ENCODE results near the gene FLAD1.

FLAD1 gene

DNA sequence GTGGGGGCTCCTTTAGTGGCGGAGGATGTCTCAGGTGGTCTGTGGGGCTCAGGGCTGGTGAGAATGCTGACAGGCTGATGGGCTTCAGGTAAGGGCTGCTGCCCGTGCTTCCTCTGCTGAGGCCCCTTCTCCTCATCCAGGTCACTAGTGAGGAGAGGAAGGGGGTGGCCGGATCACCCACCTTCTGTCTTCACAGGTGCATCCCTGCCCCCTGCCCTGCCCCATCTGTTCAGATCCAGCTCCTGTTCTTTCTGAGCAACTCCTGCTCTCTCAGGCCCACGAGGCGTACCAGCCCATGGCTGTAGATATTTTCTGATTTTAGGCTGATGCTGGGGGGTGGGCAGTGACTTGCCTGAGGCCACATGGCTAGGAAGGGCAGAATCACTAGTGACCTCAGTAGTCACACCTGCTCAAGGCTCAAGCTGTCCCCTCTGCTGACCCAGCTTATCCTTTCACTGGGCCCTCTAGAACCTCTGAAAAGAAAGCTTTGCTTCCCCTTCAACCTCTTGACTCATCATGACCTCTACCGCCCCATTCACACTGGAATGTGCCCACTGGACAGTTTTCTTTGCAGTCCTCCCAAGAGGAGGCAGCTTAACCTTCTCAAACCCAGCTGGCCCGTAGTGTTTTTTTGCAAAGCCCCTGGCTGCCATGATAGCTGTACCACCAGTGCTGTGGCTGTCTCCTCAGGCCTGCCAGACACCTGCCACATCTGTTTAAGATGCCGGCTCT, 35.6 kb downstream of the FLAD1 start:
- DNase-seq = no peak

DNA sequence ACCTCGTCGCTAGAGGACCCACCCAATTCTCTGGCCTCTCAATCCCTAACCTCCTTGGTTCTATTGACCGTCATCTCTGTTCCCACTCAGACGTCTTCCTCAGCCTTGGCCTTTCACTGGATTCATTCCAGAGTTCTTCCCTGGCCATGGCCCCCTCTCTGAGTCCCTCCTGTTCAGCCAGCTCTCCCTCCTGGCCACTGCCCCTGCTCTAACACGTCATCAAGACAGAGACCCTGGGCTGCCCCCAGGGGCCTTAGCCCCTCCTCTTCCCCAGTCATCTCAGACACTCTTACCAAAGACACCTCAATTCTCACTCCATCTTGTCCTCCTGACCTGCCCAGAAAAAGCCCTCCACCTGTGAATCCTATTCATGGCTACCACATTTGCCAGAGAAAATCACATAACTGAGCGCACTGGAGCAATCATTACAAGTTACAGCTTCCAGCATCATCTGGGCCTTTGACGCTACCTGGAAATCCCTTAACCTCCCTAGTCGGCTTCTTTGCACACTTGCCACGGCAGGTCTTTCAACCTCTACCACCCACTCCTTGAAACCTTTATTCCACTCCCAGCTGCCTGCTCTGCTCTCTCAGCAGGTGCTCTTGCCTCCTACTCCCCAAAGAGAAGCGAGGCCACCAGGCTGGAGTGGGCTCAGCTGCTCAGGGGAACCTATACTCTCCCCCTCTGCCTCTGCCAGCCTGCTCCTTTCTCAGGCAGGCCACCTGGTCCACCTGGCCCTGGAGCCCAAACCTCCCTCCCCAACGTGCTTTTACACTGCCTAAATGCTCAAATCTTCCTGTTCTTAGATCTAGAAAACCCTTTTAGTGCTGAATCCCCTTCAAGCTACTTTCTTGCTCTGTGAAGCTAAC, 36.5 kb downstream of the FLAD1 start:
- no peak for DNase-seq

DNA sequence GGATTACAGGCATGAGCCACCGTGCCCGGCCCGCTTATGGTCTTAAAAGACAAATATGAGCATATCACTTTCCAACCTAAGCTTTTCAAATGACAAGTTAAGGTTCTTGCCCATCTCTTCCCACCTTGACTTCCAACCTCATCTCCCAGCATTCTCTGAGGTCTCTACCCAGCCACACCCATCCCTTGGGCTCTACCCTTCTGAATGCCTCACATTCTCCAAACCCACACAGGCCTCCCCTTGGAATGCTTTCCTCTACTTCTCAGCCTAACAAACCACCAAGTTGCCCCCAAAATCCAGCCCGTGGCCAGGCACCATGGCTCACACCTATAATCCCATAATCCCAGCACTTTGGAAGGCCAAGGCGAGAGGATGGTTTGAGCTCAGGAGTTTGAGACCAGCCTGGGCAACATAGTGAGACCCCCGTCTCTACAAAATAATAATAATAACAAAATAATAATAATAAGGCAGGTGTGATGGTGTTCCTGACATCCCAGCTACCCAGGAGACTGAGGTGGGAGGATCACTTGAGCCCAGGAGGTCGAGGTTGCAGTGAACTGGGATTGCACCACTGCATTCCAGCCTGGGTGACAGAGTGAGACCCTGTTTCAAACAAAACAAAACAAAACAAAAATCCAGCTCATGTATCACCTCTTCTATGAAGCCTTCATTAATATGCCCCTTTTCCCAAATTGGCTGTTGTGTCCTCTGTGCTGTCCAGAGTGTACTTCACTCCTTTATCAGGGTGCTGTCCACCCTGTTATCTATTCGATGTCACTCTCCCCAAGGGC, 39.2 kb downstream of the FLAD1 start:
- no peak for DNase-seq

DNA sequence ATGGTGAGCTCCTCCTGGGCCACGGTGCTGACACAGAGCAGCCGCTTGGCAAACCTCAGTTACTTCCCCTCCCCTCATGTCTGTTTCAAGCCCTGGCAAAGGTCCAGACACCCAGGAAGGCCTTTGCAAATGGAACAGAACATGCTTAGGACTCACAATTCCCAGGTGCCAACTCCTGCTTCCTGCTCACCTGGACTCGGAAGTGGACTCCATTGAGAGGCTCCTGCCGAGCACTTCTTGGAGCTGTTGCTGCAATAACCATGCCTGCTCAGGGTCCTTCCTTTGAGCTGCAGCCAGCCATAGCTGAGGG, 39.7 kb downstream of the FLAD1 start:
- DNase-seq = no peak

DNA sequence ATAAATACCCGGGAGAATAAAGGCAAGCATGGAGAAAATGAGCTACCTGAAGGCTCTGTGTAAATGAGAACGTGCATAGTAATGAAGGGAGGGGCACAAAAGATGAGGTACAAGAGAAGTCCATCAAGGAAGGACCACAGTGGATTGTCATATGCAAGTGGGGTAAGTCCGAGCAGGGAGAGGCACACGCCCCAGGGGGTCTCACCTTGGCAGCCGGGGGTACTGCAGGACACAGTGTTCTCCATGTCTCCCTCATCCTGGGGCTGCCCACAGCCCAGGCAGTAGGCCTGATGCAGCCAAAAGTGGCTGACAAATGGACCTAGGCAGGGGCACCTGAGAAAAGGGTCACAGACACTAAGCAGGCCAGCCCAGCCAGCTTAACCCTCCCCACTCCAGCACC, 40.5 kb downstream of the FLAD1 start:
- no peak for DNase-seq

DNA sequence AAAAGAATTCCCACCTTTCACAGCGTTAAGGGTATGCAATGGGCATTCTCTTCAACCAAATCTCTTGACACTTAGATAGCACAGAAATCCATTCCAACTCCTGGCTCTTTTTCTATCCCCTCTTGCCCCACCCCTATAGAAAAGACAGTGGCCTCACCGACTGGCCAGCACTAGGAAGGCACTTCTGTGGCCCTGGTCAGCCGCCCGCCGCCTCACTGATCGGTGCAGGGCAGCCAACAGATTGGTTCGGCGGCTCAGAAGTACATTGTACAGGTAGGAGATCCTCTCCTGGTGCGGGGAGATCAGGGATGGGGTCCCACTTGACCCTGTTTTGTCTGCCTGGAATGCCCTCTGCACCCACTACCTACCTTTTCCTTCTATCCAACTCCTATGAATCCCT, 41.2 kb downstream of the FLAD1 start:
- no peak for DNase-seq

DNA sequence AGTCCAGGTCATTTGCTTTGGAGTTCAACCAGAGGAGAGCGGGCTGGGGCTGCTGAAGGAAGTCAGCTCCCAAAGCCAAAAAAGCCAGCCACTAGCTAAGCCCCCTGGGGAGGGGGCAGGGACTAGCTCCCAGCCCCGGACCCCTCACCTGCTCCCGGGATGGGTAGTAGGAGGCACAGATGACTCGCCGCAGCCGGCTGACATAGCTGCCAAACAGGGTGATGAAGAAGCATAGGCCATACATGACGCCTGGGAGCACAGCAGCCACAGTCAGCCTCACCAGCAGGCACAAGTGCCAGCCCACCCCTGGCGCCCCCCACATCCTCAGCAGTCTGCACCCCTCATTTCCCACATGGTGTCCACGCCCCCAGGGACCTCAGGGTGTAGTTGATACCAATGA, 43.0 kb downstream of the FLAD1 start:
- no peak for DNase-seq

DNA sequence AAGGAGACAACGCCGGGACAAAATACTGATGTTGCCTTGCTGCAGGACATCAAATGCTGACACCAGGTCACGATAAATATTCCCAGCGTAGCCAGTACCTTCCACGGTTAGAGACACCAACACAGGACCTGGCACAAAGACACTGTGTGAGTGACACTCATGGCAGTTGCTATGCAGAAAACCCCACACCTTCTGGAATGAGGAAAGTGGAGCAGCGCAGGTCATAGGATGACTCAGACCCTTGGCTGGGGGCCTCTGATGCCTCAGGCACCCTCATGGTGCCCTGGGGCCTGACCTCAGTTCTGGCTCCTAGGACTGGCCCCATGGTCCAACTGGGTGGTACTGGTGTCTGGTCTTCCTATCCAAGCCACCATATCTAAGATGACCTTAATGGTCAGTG, 43.4 kb downstream of the FLAD1 start:
- no peak for DNase-seq

DNA sequence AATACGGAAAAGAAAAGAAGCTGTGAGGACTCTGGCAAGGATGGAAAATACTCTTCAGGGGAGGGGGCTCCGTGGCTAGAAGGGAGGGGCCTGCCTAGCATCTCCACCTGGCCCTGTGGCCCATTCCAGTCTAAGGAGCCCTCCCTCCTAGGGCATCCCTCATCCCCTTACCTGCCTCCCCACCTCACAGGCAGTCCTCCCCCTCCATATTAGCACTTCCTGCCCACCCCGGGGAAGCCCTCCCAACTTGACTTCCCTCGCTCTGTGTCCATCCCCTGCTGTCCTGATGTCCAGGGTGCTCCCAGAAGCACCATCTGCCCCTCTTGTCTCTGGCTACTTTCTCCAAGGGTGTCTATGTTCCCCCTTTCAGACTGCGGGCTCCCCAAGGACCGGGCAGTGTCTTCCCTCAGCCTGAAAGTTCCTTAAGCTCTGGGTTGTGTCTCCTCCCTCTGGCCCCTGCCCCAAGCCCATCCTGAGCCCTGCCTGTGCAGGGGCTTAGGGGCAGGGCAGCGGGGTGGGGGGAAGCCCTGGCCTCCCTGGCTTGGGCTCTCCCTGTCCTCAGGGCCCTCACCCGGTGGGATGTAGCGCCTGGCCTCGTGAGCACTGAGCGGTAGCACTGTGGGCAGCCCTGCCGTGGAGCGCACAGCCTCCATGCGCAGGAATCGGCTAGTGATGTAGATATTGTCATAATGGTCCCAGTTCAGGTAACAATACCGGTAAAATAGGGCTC, 46.5 kb downstream of the FLAD1 start:
- DNase-seq = no peak

DNA sequence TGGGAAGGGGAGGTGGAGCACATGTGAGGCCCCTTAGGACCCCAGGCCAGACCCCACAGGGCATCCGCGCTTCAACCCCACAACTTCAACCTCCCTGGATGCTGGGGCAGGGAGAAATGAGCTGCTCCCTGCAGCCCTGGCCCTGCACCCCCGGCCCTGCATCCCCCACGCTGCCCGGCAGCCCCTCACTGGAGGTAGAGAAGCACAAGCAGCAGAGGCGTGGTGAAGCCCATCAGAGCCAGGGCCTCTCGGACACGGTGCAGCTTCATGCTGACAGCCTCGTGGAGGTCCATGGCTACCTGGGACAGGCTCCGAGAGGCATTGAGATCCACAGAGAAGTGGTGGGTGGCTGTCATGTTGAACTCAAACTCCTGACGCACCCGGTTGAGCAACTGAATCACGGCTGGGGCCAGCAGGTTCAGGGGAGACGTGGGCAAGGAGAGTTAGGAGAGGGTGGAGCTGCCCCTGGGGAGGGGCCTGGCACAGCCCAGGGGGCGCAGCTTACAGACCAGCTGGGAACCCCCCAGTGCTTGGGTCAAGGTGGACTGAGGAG, 47.2 kb downstream of the FLAD1 start:
- DNase-seq = no peak

DNA sequence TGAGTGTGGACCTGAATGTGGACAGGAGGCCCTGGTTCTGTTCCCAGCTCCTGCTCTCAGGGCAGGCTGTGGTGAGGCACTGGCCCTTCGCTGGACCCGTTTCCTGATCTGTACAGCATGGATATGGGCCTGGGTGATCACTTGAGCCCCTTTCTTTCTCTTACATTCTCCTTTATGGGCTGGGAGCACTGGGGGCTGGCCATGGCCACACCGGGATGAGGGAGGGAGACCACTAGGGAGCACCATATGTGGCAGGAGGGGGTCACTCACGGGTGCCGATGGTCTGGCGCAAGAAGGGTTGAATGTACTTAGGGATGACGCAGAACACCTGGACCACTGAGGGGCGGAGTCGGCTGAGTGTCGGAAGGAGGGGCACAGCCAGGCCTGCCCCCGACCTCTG, 47.8 kb downstream of the FLAD1 start:
- DNase-seq = no peak

DNA sequence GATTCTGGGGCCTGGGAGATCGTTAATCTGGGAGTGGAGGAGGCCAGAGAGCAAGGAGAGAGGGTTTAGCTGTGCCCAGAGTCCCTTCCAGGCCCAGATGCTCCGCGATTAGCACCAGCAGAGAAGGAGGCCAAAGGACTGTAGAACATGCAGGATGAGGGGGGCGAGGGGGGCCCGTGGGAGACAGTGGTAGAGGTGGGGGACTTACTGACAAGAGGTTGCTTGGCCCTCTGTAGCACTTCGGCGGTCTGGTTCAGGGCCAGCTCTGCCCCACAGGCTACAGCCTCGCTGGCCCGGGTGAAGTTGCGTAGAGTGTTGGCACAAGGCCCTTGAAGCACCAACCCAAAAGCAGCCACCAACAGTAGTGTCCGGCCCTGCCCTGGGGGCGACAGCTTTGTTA, 49.7 kb downstream of the FLAD1 start:
- no peak for DNase-seq

DNA sequence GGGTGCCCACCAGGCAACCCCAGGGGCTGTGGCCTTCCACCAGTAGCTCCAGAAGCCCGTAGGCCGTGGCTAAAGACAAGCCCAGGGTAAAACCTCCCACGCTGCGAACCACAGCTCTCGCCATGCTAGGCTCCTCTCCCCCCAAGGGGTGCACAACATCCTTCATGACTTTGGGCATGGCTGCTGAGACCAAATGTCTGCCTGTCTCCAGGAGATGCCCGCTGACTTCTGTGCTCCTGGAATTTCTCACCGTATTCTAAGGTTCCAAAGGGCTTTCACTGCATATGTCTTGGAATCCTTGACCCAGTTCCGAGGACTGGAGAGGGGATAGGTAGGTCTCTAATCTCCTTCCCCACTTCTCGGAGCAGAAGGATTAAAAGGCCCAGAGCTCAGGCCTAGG, 50.4 kb downstream of the FLAD1 start, which contains the start of the genes DCST1 and DCST2:
Gene DCST1 (plus strand): TSS at position 301 of the 400 bp plus-strand sequence. CDS start 213 bp downstream, outside the sequence.
Gene DCST2 (minus strand): TSS at position 258 of the 400 bp plus-strand sequence. CDS start 80 bp downstream, at position 178.
- no peak for DNase-seq

DNA sequence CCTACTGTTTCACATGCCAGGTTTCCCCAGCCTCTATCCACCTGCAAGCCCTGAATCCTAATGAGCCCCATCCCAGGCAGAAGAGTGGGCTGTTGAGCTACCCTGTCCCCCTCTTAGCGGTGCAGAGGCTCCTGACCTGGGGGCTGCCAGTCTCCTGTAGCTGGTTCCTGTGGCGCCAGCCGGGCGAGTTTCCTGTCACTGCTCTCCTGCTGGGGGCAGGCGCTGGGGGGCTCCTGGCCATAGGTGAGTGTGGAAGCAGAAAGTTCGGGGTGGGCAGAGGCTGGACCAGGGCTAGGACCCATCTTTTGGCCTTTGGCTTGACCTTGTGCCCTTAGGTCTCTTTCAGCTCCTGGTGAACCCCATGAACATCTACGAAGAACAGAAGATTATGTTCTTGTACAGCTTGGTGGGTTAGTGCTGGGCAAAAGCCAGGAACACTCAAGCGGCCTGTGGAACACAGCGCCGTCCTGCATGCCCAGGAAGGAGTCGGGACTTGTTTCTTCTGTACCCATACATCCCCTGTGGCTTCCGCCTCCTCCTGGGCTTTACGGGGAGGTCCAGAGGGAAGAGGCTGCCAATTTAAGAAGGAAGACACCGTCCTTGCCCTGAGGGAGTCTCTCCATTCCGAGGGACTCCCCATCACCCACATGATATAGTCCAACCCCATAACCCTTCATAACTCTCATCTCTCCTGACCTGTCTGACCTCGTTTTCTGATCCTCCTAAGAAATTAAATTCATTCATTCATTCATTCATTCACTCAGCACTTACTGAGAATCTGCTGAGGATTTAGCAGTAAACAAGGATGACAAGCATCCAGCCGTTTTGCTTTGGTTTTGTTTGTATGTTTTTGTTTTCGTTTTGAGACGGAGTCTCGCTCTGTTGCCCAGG, 51.4 kb downstream of the FLAD1 start:
- DNase-seq = no peak

DNA sequence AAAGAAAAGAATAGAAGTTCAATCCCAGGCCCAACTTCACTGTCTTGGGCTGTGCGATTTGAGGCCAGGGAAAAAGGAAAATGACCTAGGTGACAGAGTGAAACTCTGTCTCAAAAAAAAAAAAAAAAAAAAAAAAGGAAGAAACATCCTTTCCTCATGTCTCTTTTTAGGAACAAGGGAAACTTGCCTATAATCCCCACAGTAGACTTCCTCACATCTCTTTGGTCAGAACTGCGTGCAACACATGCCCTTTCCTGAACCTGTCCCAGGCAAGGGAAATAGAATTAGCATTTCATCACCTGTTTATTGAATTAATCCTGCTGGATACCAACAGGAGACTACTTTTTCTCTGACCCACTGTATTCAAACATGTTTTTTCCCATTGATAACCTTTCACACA, 52.8 kb downstream of the FLAD1 start:
- no peak for DNase-seq

DNA sequence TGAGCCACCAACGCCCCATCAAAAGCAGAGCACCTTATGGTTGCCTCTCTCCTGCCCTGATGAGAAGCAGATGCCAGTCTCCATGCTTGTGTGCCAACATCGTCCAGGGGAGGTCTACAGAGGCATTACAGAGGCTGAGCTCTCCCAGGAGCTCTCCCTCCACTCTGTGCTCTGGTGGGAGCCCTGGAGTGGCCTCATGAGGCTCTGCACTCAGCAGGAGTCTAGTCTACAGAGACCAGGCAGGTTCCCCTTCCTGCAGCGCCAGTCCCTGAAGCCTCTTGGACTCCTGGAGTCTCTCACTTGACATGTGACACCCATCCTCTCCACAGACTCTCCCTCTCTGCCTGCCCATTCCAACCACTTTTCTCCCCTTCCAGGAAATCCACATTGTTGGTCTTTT, 53.9 kb downstream of the FLAD1 start:
- no peak for DNase-seq

DNA sequence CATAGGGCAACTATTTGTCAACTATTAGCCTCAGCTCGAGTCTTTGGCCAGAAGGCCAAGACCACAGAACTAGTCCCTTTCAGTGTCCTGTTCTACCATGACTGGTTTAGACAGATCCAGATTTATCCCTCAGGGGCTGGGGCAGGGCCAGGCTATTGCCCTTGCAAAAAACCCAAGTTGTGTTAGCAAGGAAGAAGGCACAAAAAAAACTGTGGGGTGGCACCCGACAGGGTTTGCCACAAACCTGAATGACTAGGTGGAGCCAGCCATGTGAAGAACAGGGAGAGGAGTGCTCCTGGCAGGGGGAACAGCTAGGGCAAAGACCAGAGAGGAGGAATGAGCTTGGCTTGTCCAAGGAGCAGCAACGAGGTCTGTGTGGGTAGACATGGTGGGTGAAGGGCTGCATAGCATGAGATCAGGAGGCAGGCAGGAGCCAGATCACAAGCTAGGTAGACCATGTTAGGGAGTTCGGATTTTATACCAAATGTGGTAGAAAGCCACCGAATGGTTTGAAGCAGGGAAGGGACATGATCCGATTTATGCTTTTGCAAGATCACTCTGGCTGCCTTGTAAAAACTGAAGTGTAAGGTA, 54.8 kb downstream of the FLAD1 start:
- DNase-seq = no peak

DNA sequence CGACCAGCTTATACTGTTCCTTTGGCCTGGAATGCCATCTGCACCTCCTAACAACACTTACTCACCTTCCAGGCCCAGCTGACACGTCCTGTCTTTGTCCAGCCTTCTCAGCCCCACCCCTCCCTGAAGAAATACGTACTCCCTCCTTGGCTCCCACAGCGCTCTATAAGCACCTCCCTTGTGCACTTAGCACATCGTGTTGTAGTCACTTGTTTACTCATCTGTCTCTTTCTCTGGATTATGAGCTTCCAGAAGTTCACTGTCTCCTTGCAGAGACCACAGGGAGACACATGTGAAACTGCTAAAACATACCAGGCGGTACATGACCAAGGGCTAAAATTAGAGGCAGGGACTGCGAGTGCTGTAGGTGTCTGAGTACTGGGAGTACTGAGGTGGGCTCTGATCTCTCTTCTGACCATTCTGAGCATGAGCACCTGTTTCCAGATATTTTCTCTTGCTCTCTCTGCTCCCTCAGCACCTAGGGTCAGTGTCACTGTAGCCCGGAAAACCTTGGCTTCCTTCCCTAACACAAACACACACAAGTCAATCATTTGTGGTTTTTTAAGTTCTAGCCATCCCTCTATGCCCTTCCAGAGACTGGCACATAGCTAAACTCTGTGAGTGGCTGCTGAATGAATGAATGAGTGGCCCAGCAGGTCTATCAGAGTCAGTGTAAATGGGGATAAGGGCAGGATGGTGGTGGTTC, 55.6 kb downstream of the FLAD1 start:
- DNase-seq = no peak

DNA sequence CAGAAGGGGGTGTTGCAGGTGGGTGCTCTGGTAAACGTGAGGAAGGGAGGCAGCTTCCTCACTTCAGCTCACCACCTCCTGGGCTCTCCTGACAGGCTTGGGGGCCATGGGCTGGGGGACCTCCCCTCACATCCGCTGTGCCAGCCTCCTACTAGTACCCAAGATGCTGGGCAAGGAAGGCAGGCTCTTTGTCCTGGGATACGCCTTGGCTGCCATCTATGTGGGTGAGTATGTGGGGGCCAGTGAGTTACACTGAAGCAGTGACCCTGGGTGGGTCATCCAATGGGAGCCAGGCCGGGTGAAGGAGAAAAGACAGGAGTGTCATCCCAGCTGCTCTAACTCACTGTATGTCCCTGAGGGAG, 56.1 kb downstream of the FLAD1 start:
- DNase-seq = no peak

DNA sequence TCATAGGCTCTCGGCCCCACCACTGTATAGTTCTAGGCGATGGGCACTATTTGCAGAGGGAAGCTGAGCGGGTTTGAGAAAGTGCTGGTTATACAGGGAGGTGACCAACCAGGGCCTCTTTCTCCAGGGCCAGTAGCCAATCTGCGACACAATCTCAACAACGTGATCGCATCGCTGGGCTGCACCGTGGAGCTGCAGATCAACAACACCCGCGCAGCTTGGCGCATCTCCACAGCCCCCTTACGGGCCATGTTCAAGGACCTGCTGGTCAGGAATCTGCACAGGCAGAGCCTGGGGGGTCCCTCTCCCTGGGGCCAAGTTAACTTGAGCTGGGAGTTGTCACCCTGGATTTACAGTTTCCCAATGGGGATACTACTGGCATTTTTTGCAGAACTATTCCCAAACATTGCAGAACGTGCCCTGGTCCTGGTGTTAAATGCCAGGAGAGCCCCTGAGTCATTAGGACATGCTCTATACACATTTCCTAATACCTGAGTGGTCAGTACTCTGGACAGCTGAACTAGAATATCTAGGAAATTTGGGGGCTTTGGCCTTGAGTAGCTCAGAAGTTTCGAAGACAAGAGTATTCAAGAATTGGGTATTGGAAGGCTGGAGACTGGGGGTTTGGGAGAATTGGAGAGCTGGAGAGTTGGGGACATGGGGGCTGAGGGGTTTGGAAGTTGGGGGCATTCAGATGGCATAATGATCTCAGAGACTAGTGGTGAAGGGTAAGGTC, 57.4 kb downstream of the FLAD1 start:
- DNase-seq = no peak
